HEK293 (cell line): Measurements from ENCODE around the gene LSM7.
A peak's percentile ranks its signal among the peaks of the same experiment; 100 is the strongest.

Source experiments
- CTCF ChIA-PET: fragments of 350-600 bp; formaldehyde crosslinking; extraction: SDS; loops from one replicate; lab custom pipeline; 2021; ENCODE audit warnings: antibody characterized with exemption; lab: Yijun Ruan, JAX
- POLR2A ChIA-PET: fragments of 300-600 bp; formaldehyde crosslinking; extraction: SDS; loops from one replicate; lab custom pipeline; 2020; ENCODE audit warnings: antibody characterized with exemption, inconsistent platforms; lab: Yijun Ruan, JAX
- H3K27ac ChIP-seq: fragments of 200-500 bp; sonication (Bioruptor generic); 2 replicates; pipeline ENCODE4 v1.5.1; 2014; ENCODE audit warnings: low read depth, low read length, control low read depth, inconsistent platforms; ENCODE audit errors: extremely low read depth
- H3K36me3 ChIP-seq, 2 experiments: fragments of 200-500 bp in 1 of 2; sonication (Bioruptor generic) in 1 of 2; 1 replicate in 1 of 2; 2 replicates in 1 of 2; pipeline ENCODE4 v1.5.1; 2014 to 2017; ENCODE audit warnings: inconsistent platforms in 2 of 2, low read length in 2 of 2; ENCODE audit not compliant: control insufficient read depth in 2 of 2, insufficient read depth in 1 of 2
- H3K4me1 ChIP-seq: fragments of 200-500 bp; sonication (Bioruptor generic); 2 replicates; pipeline ENCODE4 v1.5.1; 2014; ENCODE audit warnings: mild to moderate bottlenecking, low read length, inconsistent platforms; ENCODE audit not compliant: control insufficient read depth, insufficient read depth
- H3K4me3 ChIP-seq: 2 replicates; pipeline ENCODE4 v1.5.1; 2011; ENCODE audit warnings: low read depth, mild to moderate bottlenecking, control low read depth, low read length, moderate library complexity
- H3K9me3 ChIP-seq: fragments of 200-500 bp; sonication (Bioruptor generic); 2 replicates; pipeline ENCODE4 v1.5.1; 2014; ENCODE audit warnings: low read depth, low read length, inconsistent platforms; ENCODE audit not compliant: control insufficient read depth, insufficient read depth
- KLF9 ChIP-seq: fragments of 450-650 bp; formaldehyde crosslinking; IDR thresholded peaks from 2 replicates; pipeline ENCODE4 v1.5.1; 2016; ENCODE audit warnings: missing biosample characterization, missing genetic modification characterization, low read depth
- TRIM28 ChIP-seq: IDR thresholded peaks from 2 replicates; pipeline ENCODE4 v1.6.1; 2011; ENCODE audit warnings: low read length, control low read depth, borderline replicate concordance
- ZFHX2 ChIP-seq: fragments of 450-650 bp; formaldehyde crosslinking; conservative IDR thresholded peaks from 2 replicates; pipeline ENCODE4 v1.5.1; 2016; ENCODE audit warnings: missing biosample characterization, missing genetic modification characterization
- ZNF121 ChIP-seq: fragments of 450-650 bp; formaldehyde crosslinking; IDR thresholded peaks from 2 replicates; pipeline ENCODE4 v1.5.1; 2016; ENCODE audit warnings: missing biosample characterization, missing genetic modification characterization
- ZNF16 ChIP-seq: fragments of 450-650 bp; formaldehyde crosslinking; IDR thresholded peaks from 2 replicates; pipeline ENCODE4 v1.5.1; 2016; ENCODE audit warnings: low read depth, missing biosample characterization, missing genetic modification characterization
- ZNF394 ChIP-seq: fragments of 450-650 bp; formaldehyde crosslinking; IDR thresholded peaks from 2 replicates; pipeline ENCODE4 v1.5.1; 2016; ENCODE audit warnings: missing biosample characterization, missing genetic modification characterization, mild to moderate bottlenecking, moderate library complexity, borderline replicate concordance
- ZNF423 ChIP-seq: fragments of 450-650 bp; formaldehyde crosslinking; IDR thresholded peaks from 2 replicates; pipeline ENCODE4 v1.5.1; 2016; ENCODE audit warnings: missing biosample characterization, missing genetic modification characterization
- ZNF600 ChIP-seq: fragments of 450-650 bp; formaldehyde crosslinking; IDR thresholded peaks from 2 replicates; pipeline ENCODE4 v1.5.1; 2016; ENCODE audit warnings: missing biosample characterization, missing genetic modification characterization
- ZNF837 ChIP-seq: fragments of 450-650 bp; formaldehyde crosslinking; IDR thresholded peaks from 2 replicates; pipeline ENCODE4 v1.5.1; 2016; ENCODE audit warnings: missing biosample characterization, missing genetic modification characterization
- TF ChIP-seq, protein P1 (sequence below): fragments of 450-650 bp; formaldehyde crosslinking; IDR thresholded peaks from 2 replicates; pipeline ENCODE4 v1.5.1; 2016; ENCODE audit warnings: missing biosample characterization, missing genetic modification characterization
- TF ChIP-seq, protein P2 (sequence below): fragments of 450-650 bp; formaldehyde crosslinking; IDR thresholded peaks from 2 replicates; pipeline ENCODE4 v1.5.1; 2017; ENCODE audit warnings: missing biosample characterization, missing genetic modification characterization
- TF ChIP-seq, protein P3 (sequence below): fragments of 450-650 bp; formaldehyde crosslinking; IDR thresholded peaks from 2 replicates; pipeline ENCODE4 v1.5.1; 2016; ENCODE audit warnings: missing biosample characterization, missing genetic modification characterization
- TF ChIP-seq, protein P4 (sequence below): fragments of 450-650 bp; formaldehyde crosslinking; IDR thresholded peaks from 2 replicates; pipeline ENCODE4 v1.5.1; 2016; ENCODE audit warnings: missing biosample characterization, missing genetic modification characterization

LSM7 gene

DNA sequence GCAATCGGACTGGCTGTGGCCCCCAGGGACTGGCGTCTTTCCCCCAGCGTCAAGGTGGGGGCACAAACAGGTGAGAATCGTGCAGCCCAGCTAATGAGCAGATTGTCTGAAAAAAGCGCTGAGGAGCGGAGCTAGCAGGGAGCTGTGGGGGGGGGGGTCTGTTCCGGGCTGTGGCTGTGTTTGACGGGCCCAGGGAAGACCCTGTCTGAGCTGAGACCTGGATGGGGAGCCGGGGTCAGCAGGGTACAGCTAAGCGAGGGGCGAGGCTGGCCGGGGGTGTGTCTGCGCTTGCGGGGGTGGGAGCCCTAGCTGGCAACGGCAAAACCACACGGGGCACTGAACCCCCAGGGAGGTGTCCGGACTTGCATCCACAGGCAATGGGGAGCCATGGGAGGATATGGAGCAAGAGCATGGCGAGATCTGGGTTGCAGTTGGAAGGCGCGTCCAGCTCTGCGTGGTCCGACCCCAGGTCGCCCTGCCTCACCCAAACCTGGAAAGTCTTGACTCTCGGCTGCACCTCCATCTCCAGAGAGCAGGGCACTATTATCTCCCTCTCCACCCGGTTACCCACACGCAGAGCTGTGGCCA is 25.1 kb downstream of the LSM7 start:
- ChIA-PET CTCF (interaction anchor here (0.6 kb wide), 2 partner anchors 11 to 87 kb away, joined by 3 read pairs; no protein-coding TSS in a partner anchor), POLR2A (no interaction called here)
- no peaks in the 10 kb centered on the region for H3K4me1 ChIP-seq
- TF ChIP-seq, protein P1, sequence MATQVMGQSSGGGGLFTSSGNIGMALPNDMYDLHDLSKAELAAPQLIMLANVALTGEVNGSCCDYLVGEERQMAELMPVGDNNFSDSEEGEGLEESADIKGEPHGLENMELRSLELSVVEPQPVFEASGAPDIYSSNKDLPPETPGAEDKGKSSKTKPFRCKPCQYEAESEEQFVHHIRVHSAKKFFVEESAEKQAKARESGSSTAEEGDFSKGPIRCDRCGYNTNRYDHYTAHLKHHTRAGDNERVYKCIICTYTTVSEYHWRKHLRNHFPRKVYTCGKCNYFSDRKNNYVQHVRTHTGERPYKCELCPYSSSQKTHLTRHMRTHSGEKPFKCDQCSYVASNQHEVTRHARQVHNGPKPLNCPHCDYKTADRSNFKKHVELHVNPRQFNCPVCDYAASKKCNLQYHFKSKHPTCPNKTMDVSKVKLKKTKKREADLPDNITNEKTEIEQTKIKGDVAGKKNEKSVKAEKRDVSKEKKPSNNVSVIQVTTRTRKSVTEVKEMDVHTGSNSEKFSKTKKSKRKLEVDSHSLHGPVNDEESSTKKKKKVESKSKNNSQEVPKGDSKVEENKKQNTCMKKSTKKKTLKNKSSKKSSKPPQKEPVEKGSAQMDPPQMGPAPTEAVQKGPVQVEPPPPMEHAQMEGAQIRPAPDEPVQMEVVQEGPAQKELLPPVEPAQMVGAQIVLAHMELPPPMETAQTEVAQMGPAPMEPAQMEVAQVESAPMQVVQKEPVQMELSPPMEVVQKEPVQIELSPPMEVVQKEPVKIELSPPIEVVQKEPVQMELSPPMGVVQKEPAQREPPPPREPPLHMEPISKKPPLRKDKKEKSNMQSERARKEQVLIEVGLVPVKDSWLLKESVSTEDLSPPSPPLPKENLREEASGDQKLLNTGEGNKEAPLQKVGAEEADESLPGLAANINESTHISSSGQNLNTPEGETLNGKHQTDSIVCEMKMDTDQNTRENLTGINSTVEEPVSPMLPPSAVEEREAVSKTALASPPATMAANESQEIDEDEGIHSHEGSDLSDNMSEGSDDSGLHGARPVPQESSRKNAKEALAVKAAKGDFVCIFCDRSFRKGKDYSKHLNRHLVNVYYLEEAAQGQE, result no peak
- peak; percentile 94 for TF ChIP-seq ZNF16 (tag by site-specific recombination)
- no peak overlapping the region for H3K4me3 ChIP-seq
- H3K27ac ChIP-seq, result no peak overlapping the region
- no peaks in the 10 kb centered on the region for H3K9me3 ChIP-seq
- H3K36me3 ChIP-seq, result no peaks in the 10 kb centered on the region

DNA sequence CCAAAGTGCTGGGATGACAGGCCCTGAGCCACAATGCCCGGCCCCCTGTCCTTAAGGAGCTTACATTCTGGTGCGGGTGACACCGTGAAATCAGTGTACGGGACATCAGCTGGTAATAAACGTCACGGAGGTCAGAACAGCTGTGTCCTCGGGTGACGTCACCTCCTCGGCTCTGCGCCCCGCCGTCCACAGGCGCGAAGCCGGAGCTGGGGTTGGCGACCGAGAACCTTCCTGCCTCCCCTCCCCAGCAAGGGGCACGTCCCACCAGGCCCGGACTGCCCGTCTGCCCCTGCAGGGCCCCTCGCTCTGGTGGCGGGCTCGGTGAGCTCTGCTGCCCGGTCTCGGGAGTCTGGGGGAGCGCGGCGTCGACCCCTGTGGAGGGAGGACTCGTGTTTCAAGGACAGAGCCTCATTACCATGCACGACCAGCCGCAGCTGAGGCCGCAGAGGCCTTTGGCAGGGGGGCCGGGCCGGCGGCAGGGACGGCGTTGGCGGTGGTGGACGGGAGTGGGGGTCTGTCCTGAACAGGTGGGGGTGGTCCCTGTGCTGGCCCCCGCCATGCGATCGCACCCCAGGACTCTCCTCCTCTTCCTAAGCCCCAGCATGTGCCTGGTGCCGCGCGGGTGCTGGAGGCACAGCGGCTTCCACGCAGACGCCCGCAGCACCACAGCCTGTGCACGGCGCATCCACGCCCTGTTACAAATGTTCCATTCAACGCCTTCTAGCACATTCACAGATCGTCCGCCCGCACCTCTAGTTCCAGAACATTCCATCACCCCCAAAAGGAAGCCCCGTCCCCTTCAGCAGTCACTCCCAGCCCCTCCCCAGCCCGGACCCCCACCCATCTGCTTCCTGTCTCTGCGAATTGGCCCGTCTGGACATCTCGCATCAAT is 25.8 kb downstream of the LSM7 start:
- H3K4me1 ChIP-seq, result no peaks in the 10 kb centered on the region
- no peak overlapping the region for H3K4me3 ChIP-seq
- H3K27ac ChIP-seq, result no peak overlapping the region
- no peaks in the 10 kb centered on the region for H3K36me3 ChIP-seq
- no peak for TF ChIP-seq ZNF837 (tag by site-specific recombination)
- TF ChIP-seq, protein P2, sequence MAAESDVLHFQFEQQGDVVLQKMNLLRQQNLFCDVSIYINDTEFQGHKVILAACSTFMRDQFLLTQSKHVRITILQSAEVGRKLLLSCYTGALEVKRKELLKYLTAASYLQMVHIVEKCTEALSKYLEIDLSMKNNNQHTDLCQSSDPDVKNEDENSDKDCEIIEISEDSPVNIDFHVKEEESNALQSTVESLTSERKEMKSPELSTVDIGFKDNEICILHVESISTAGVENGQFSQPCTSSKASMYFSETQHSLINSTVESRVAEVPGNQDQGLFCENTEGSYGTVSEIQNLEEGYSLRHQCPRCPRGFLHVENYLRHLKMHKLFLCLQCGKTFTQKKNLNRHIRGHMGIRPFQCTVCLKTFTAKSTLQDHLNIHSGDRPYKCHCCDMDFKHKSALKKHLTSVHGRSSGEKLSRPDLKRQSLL, result peak; percentile 10; the same call in 1 of the 2 replicates
- no peaks in the 10 kb centered on the region for H3K9me3 ChIP-seq
- CTCF ChIA-PET, result interaction anchor here (0.6 kb wide), 3 partner anchors 12 to 99 kb away, joined by 3 to 5 read pairs (median 3); no protein-coding TSS in a partner anchor
- POLR2A ChIA-PET, result no interaction called here

DNA sequence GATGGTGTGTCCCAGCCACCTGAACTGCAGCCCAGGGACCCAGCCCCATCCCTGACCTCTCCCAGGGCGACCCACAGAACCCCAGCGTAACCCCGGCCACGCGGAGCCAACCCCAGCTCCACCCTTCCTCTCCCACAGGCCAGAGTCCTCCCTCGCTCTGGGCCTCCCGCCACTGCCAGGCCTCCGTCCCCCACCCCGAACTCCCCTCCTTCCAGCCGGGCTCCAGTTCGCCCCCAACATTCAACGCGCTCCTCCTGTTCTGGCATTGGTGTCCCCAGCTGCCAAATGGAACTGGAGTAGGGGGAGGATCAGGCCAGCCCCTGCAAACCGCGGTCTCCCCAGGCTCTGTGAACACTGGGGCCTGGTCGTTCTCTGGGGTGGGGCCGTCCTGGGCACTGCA is 27.9 kb downstream of the LSM7 start:
- ChIA-PET CTCF (no interaction called here), POLR2A (no interaction called here)
- TF ChIP-seq ZNF600 (peak; percentile 65; the same call in 1 of the 2 replicates), ZNF394 (tag by site-specific recombination) (no peak)
- TF ChIP-seq, all 188 proteins: peak for 1
- Histone ChIP-seq H3K4me1 (no peaks in the 10 kb centered on the region), H3K27ac (no peak overlapping the region), H3K4me3 (no peak overlapping the region), H3K36me3 (no peaks in the 10 kb centered on the region), H3K9me3 (no peaks in the 10 kb centered on the region)

DNA sequence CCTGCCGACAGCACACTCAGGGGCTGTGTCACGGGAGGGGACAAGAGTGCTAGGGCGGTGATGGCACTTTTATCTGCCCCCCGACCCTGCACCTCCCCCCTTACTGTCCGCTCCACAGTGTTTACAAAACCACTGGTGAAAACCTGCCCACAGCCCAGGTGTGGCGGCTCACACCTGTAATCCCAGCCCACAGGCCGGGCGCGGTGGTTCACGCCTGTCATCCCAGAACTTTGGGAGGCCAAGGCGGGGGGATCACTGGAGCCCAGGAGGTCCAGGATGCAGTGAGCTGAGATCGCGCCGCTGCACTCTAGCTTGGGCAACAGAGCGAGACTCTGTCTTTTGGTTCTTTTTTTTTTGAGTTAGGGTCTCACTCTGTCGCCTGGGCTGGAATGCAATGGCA is 32.2 kb downstream of the LSM7 start:
- H3K36me3 ChIP-seq, result no peaks in the 10 kb centered on the region
- no peak overlapping the region for H3K27ac ChIP-seq
- H3K4me1 ChIP-seq, result no peaks in the 10 kb centered on the region
- H3K9me3 ChIP-seq, result no peaks in the 10 kb centered on the region
- ChIA-PET CTCF (interaction anchor here (0.6 kb wide), 1 partner anchor 23 kb away, joined by 3 read pairs; no protein-coding TSS in a partner anchor), POLR2A (no interaction called here)
- H3K4me3 ChIP-seq, result no peak overlapping the region
- TF ChIP-seq, protein P3, sequence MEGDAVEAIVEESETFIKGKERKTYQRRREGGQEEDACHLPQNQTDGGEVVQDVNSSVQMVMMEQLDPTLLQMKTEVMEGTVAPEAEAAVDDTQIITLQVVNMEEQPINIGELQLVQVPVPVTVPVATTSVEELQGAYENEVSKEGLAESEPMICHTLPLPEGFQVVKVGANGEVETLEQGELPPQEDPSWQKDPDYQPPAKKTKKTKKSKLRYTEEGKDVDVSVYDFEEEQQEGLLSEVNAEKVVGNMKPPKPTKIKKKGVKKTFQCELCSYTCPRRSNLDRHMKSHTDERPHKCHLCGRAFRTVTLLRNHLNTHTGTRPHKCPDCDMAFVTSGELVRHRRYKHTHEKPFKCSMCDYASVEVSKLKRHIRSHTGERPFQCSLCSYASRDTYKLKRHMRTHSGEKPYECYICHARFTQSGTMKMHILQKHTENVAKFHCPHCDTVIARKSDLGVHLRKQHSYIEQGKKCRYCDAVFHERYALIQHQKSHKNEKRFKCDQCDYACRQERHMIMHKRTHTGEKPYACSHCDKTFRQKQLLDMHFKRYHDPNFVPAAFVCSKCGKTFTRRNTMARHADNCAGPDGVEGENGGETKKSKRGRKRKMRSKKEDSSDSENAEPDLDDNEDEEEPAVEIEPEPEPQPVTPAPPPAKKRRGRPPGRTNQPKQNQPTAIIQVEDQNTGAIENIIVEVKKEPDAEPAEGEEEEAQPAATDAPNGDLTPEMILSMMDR (tag by site-specific recombination), result no peak
- TF ChIP-seq, protein P1, result no peak
- TF ChIP-seq ZFHX2 (tag by site-specific recombination) (no peak), KLF9 (no peak), ZNF121 (no peak), ZNF423 (tag by site-specific recombination) (no peak), TRIM28 (no peak)
- TF ChIP-seq, protein P4, sequence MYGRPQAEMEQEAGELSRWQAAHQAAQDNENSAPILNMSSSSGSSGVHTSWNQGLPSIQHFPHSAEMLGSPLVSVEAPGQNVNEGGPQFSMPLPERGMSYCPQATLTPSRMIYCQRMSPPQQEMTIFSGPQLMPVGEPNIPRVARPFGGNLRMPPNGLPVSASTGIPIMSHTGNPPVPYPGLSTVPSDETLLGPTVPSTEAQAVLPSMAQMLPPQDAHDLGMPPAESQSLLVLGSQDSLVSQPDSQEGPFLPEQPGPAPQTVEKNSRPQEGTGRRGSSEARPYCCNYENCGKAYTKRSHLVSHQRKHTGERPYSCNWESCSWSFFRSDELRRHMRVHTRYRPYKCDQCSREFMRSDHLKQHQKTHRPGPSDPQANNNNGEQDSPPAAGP, result no peak
